Kidney epithelial cell (primary cell): Measurements from ENCODE around the gene TNFSF9. TPM values are rescaled to one million over a fixed set of nuclear protein-coding genes. Genes with fewer than 3 reads are reported as not detected.
A peak's percentile ranks its signal among the peaks of the same experiment; 100 is the strongest.

Experiments
- DNase-seq: peaks from one replicate; pipeline ENCODE4 v3.0.0-alpha.2; 2010; ENCODE audit warnings: low read depth
- H3K27me3 ChIP-seq: 2 replicates; pipeline ENCODE4 v1.6.0; 2011; ENCODE audit warnings: low read length; ENCODE audit not compliant: control insufficient read depth, insufficient read depth
- H3K36me3 ChIP-seq: 2 replicates; pipeline ENCODE4 v1.5.1; 2011; ENCODE audit warnings: low read length; ENCODE audit not compliant: control insufficient read depth, insufficient read depth
- H3K4me3 ChIP-seq: 2 replicates; pipeline ENCODE4 v1.5.1; 2011; ENCODE audit warnings: low read depth, mild to moderate bottlenecking, control low read depth, low read length
- total RNA-seq: library from RNA; depleted of rRNA; stranded (reverse); fragments of >200 nt; gene quantifications from 2 replicates; pipeline ENCODE4 v1.2.3, GENCODE V29; 2015
- TF ChIP-seq, protein P1 (sequence below): IDR thresholded peaks from 2 replicates; pipeline ENCODE4 v1.5.1; 2011; ENCODE audit warnings: mild to moderate bottlenecking, moderate library complexity, low read length, control low read depth, inconsistent platforms; ENCODE audit not compliant: insufficient read depth, poor library complexity, severe bottlenecking

The TNFSF9 gene, protein sequence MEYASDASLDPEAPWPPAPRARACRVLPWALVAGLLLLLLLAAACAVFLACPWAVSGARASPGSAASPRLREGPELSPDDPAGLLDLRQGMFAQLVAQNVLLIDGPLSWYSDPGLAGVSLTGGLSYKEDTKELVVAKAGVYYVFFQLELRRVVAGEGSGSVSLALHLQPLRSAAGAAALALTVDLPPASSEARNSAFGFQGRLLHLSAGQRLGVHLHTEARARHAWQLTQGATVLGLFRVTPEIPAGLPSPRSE
- 8.9 and 12.3 TPM in 2 replicates for total RNA-seq

DNA sequence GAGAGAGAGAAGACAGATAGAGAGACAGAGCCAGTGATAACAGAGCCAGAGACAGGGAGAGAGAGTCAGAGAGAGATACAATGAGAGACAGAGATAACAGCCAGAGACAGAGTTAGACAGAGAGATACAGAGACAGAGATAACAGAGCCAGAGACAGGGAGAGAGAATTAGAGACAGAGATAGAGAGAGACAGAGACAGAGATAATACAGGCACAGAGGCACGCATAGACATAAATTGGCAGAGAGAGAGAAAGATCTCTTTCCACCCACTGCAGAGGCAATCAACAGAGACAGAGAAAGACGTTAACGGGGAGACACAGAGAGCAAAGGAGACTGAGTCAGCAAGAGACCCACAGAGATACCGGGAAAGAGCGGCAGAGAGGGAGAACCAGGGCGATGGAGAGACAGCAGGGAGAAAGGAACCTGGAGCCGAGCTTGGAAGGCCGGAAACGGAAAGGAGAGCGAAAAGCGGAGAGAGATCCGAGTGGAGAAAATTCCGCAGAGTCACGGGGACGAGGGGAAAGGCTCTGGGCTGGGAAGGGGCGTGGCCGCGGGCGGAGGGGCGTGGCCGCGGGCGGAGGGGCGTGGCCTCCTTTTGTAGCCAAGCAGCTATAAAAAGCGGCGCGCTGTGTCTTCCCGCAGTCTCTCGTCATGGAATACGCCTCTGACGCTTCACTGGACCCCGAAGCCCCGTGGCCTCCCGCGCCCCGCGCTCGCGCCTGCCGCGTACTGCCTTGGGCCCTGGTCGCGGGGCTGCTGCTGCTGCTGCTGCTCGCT lies at the start of gene TNFSF9:
Gene TNFSF9 (plus strand): TSS at position 641 of the 777 bp plus-strand sequence. CDS start 11 bp downstream, at position 652.
- peak; percentile 45 for DNase-seq

DNA sequence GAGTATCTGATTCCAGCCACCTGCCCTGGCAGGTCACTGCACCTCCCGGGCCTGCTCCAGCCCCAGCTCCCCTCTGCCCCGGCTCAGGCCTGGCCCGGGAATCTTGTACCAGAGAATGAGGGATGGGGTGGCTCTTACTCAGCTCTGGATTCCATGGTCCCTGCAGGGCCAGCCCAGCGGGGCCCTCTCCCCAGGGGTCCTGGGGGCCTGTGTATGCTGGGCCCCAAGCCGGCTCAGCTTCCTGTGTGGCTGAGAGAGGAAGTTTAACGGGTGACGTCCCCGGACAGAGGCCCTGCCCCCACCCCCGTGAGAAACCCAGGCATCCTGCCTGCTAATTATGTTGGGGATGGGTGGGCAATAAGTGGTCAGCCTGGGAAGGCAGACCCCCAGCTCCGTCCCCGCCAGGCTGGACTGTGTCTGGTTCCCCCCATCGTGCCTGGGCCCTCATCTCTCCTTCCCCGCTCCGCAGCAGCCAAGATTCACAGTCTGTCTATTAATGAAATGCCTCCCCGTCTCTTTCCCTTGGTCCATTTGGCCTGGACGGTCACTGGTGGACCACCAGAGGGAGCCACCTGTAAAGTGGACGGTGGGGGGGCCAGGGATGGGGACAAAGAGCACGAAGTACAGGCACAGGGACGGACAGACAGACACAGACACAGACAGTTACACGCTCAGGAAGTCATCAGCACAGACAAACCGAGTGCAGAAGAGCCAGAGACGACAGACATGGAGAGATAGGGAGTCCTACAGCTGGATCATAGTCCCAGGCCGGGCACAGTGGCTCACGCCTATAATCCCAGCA lies 49.1 kb upstream of the TNFSF9 start, which contains the start of gene DENND1C:
Gene DENND1C (minus strand): TSS at position 247 of the 802 bp plus-strand sequence. CDS start 92 bp downstream, at position 155.
- H3K36me3 ChIP-seq, result no peaks in the 10 kb centered on the region
- TF ChIP-seq, protein P1, sequence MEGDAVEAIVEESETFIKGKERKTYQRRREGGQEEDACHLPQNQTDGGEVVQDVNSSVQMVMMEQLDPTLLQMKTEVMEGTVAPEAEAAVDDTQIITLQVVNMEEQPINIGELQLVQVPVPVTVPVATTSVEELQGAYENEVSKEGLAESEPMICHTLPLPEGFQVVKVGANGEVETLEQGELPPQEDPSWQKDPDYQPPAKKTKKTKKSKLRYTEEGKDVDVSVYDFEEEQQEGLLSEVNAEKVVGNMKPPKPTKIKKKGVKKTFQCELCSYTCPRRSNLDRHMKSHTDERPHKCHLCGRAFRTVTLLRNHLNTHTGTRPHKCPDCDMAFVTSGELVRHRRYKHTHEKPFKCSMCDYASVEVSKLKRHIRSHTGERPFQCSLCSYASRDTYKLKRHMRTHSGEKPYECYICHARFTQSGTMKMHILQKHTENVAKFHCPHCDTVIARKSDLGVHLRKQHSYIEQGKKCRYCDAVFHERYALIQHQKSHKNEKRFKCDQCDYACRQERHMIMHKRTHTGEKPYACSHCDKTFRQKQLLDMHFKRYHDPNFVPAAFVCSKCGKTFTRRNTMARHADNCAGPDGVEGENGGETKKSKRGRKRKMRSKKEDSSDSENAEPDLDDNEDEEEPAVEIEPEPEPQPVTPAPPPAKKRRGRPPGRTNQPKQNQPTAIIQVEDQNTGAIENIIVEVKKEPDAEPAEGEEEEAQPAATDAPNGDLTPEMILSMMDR, result peak; percentile 62
- no peak for DNase-seq

More for the DNA sequence above, at the start of gene TNFSF9:
- peaks cover 1% of the 10 kb centered on the region for H3K36me3 ChIP-seq
- no peaks in the 10 kb centered on the region for H3K27me3 ChIP-seq
- peak within 1 kb of the TSS; percentile 75 for H3K4me3 ChIP-seq
- TF ChIP-seq, protein P1, result no peak

DNA sequence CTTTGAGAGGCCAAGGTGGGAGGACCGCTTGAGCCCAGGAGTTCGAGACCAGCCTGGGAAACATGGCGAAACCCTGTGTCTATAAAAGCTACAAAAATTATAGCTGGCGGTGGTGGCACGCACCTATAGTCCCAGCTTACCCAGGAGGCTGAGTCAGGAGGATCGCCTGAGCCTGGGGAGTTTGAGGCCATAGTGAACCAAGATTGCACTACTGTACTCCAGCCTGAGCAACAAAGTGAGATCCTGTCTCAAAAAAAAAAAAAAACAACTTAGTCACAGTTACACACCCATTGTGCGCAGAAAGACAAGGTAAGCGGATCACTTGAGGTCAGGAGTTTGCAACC lies 48.5 kb upstream of the TNFSF9 start:
- no peaks in the 10 kb centered on the region for H3K36me3 ChIP-seq
- no peaks in the 10 kb centered on the region for H3K27me3 ChIP-seq
- TF ChIP-seq, protein P1, result no peak
- no peak overlapping the region for H3K4me3 ChIP-seq
- no peak for DNase-seq

More for the DNA sequence above, 49.1 kb upstream of the TNFSF9 start, which contains the start of gene DENND1C:
- Histone ChIP-seq H3K4me3 (no peak within 1 kb of the TSS), H3K27me3 (no peaks in the 10 kb centered on the region)

DNA sequence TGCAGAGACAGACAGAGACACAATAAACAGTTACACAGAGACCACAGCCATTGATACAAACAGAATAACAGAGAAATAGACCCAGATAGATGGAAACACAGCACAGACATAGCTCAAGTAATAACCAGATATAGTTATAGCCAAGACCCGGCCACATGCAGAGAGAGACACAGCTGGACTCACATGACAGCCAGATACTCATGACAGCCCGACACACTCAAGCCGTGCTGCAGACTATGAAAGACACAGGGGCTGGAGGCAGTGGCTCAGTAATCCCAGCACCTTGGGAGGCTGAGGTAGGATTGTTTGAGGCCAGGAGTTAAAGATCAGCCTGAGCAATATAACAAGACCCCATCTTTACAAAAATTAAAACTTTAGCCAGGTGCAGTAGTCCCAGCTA lies 47.6 kb upstream of the TNFSF9 start:
- no peak overlapping the region for H3K4me3 ChIP-seq
- TF ChIP-seq, protein P1, result no peak
- DNase-seq, result no peak
- no peaks in the 10 kb centered on the region for H3K27me3 ChIP-seq
- no peaks in the 10 kb centered on the region for H3K36me3 ChIP-seq

DNA sequence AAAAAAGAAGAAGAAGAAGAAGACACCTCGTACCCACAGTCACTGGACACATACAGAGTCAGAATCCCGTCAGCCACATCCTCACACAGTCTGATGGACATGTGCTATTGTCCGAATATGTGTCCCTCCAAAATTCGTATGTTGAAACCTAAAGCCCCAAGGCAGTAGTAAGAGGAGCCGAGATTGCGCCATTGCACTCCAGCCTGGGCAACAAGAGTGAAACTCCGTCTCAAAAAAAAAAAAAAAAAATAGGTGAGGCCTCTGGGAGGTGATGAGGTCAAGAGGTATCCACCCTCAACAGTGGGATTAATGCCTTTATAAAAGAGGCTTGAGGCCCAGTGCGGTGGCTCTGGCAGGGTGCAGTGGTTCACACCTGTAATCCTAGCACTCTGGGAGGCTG lies 46.6 kb upstream of the TNFSF9 start:
- Histone ChIP-seq H3K36me3 (no peaks in the 10 kb centered on the region), H3K27me3 (no peaks in the 10 kb centered on the region), H3K4me3 (no peak overlapping the region)
- DNase-seq, result no peak
- TF ChIP-seq, protein P1, result no peak
